K562 (cell line): ENCODE data around the gene ANXA4. TPM values are rescaled to one million over a fixed set of nuclear protein-coding genes. Genes with fewer than 3 reads are reported as not detected.
A peak's percentile ranks its signal among the peaks of the same experiment; 100 is the strongest.

Source experiments
- ATAC-seq: fragments of 200-7000 bp; cut with Tn5 transposase; 3 replicates; pipeline ENCODE4 v1.9.1; 2020; ENCODE audit warnings: moderate library complexity
- BruUV-seq: library from RNA; stranded (reverse); fragments of 400-500 nt; replicated peaks from 2 replicates; lab custom pipeline; 2021; lab: Mats Ljungman, UMichigan
- CTCF ChIA-PET: fragments of 300-600 bp; formaldehyde crosslinking; extraction: SDS; loops from one replicate; lab custom pipeline; 2021; ENCODE audit warnings: low intra/inter-chr PET ratio; lab: Yijun Ruan, JAX
- POLR2A ChIA-PET: fragments of 300-600, 350-650 bp; sonication (Branson Sonifier 250); formaldehyde crosslinking; extraction: SDS; loops from one replicate; lab custom pipeline; 2021; ENCODE audit warnings: antibody characterized with exemption, inconsistent platforms; lab: Yijun Ruan, JAX
- DNase-seq, 4 experiments: peaks; one replicate each; pipeline versions ENCODE4 v3.0.0 to v3.0.0-alpha.2; 2011 to 2018; ENCODE audit warnings: low spot score in 3 of 4, mixed read lengths in 3 of 4; ENCODE audit errors: extremely low read depth in 1 of 4
- FAIRE-seq: peaks from 2 replicates; lab custom pipeline; 2011; peaks lifted over from hg19 to GRCh38; lab: Jason Lieb, UNC
- H2AFZ ChIP-seq: 2 replicates; pipeline ENCODE4 v1.6.0; 2011; ENCODE audit warnings: low read depth, low read length, control low read depth, inconsistent platforms
- H3K27ac ChIP-seq: fragments of 200-600 bp; 3 replicates; pipeline ENCODE4 v1.8.0; 2011; ENCODE audit warnings: low read depth, mild to moderate bottlenecking, control low read depth, inconsistent platforms, low read length, moderate library complexity, mixed read lengths; ENCODE audit errors: extremely low read depth
- H3K27me3 ChIP-seq, 2 experiments: fragments of 300-600 bp in 1 of 2; 2 replicates in 1 of 2; 3 replicates in 1 of 2; pipeline versions ENCODE4 v1.6.0 to v1.8.0; 2011; ENCODE audit warnings: inconsistent platforms in 2 of 2, low read length in 2 of 2, mild to moderate bottlenecking in 1 of 2, mixed read lengths in 1 of 2, moderate library complexity in 1 of 2; ENCODE audit not compliant: control insufficient read depth in 2 of 2, insufficient read depth in 2 of 2
- H3K36me3 ChIP-seq: fragments of 300-600 bp; 3 replicates; pipeline ENCODE4 v1.8.0; 2011; ENCODE audit warnings: mild to moderate bottlenecking, low read length, inconsistent platforms; ENCODE audit not compliant: control insufficient read depth, insufficient read depth
- H3K4me1 ChIP-seq, 2 experiments: fragments of 200-600 bp in 1 of 2; replicated peaks in 1 of 2; 2 replicates in 1 of 2; 3 replicates in 1 of 2; pipeline versions ENCODE4 v1.5.1 to v1.8.0; 2011; ENCODE audit warnings: inconsistent platforms in 2 of 2, low read length in 2 of 2, mild to moderate bottlenecking in 1 of 2, mixed read lengths in 1 of 2, moderate library complexity in 1 of 2; ENCODE audit not compliant: control insufficient read depth in 2 of 2, insufficient read depth in 2 of 2
- H3K4me2 ChIP-seq: 2 replicates; pipeline ENCODE4 v1.6.1; 2011; ENCODE audit warnings: low read length, control low read depth, inconsistent platforms, mixed read lengths; ENCODE audit not compliant: insufficient read depth
- H3K4me3 ChIP-seq: fragments of 200-600 bp; sonication (generic), shearing (Covaris generic); 2 replicates; pipeline ENCODE4 v1.5.1; 2016; ENCODE audit warnings: control low read depth, inconsistent platforms
- H3K79me2 ChIP-seq: fragments of 200-600 bp; 3 replicates; pipeline ENCODE4 v1.8.0; 2011; ENCODE audit warnings: low read length, inconsistent platforms; ENCODE audit not compliant: control insufficient read depth, insufficient read depth
- H3K9ac ChIP-seq, 2 experiments: 2 replicates each; pipeline versions ENCODE4 v1.6.0 to v1.6.1; 2011; ENCODE audit warnings: low read depth in 2 of 2, low read length in 2 of 2, control low read depth in 1 of 2, inconsistent platforms in 1 of 2, mild to moderate bottlenecking in 1 of 2, mixed read lengths in 1 of 2; ENCODE audit not compliant: insufficient read depth in 1 of 2
- H3K9me1 ChIP-seq: one replicate; pipeline ENCODE4 v1.6.0; 2011; ENCODE audit warnings: inconsistent platforms, mild to moderate bottlenecking, low read length, moderate library complexity; ENCODE audit not compliant: control insufficient read depth, insufficient read depth
- H3K9me3 ChIP-seq: replicated peaks from 2 replicates; pipeline ENCODE4 v1.5.1; 2011; ENCODE audit warnings: low read depth, low read length, inconsistent platforms; ENCODE audit not compliant: control insufficient read depth, insufficient read depth
- H4K20me1 ChIP-seq: replicated peaks from 2 replicates; pipeline ENCODE4 v1.6.1; 2011; ENCODE audit warnings: low read length, inconsistent platforms, mixed read lengths; ENCODE audit not compliant: control insufficient read depth, insufficient read depth
- CUX1 ChIP-seq: fragments of 200-800 bp; sonication (Bioruptor generic); IDR thresholded peaks from 2 replicates; pipeline ENCODE4 v1.6.1; 2016; ENCODE audit warnings: missing genetic modification characterization, missing compliant biosample characterization
- ELK1 ChIP-seq: sonication (generic); formaldehyde crosslinking; IDR thresholded peaks from 2 replicates; pipeline ENCODE4 v1.8.1; 2022; ENCODE audit warnings: missing genetic modification reagents
- HCFC1 ChIP-seq: IDR thresholded peaks from 2 replicates; pipeline ENCODE4 v1.6.1; 2012; ENCODE audit warnings: low read depth, low read length, improper control_type of control experiment
- HNRNPK ChIP-seq: fragments of 200-400 bp; formaldehyde crosslinking; IDR thresholded peaks from one replicate; pipeline ENCODE4 v1.6.1; 2018; ENCODE audit warnings: mild to moderate bottlenecking, low read depth, low read length; ENCODE audit not compliant: poor library complexity, severe bottlenecking
- JUN ChIP-seq, 2 experiments: sonication (generic) in 1 of 2; formaldehyde crosslinking in 1 of 2; IDR thresholded peaks; 2 replicates each; pipeline versions ENCODE4 v1.6.1 to v1.8.0; 2012 to 2022; ENCODE audit warnings: borderline replicate concordance in 2 of 2, mild to moderate bottlenecking in 2 of 2, improper control_type of control experiment in 1 of 2, low read depth in 1 of 2, low read length in 1 of 2, missing genetic modification reagents in 1 of 2
- MEIS2 ChIP-seq: fragments of 450-650 bp; IDR thresholded peaks from 2 replicates; pipeline ENCODE4 v1.6.1; 2014; ENCODE audit warnings: mild to moderate bottlenecking; ENCODE audit not compliant: partially characterized antibody
- NFRKB ChIP-seq: fragments of 450-650 bp; IDR thresholded peaks from 2 replicates; pipeline ENCODE4 v1.6.1; 2016; ENCODE audit warnings: low read depth
- PHF8 ChIP-seq: fragments of 200-600 bp; sonication (generic); IDR thresholded peaks from 2 replicates; pipeline ENCODE4 v1.6.1; 2012; ENCODE audit warnings: mixed run types, mild to moderate bottlenecking, inconsistent platforms, low read length, moderate library complexity, borderline replicate concordance
- PRDM10 ChIP-seq: fragments of 450-650 bp; IDR thresholded peaks from 2 replicates; pipeline ENCODE4 v1.6.1; 2018; ENCODE audit not compliant: partially characterized antibody
- ZNF253 ChIP-seq: fragments of 250-450 bp; sonication (Bioruptor Pico); conservative IDR thresholded peaks from 2 replicates; pipeline ENCODE4 v1.6.1; 2021; ENCODE audit warnings: mild to moderate bottlenecking
- WGBS: fragments of 100-300 bp; shearing (Covaris generic); methylation state at CpG from one replicate; pipeline ENCODE4 v1.1.6; 2016; ENCODE audit warnings: low coverage, mixed read lengths; ENCODE audit not compliant: insufficient coverage; ENCODE audit errors: missing lambda C conversion rate; 5-methylcytosine and 5-hydroxymethylcytosine counted together
- in situ Hi-C: fragments of 300-500 bp; cut with MboI; formaldehyde crosslinking; loops from 4 replicates; pipeline ENCODE4 v1.15.0; 2018; ENCODE audit warnings: inconsistent platforms, mixed read lengths
- intact Hi-C: fragments of 100-400 bp; cut with micrococcal nuclease; formaldehyde crosslinking; loops from 2 replicates; pipeline ENCODE4 v1.14.2; 2022
- polyA plus RNA-seq, 8 experiments: library from polyadenylated mRNA; depleted of rRNA in 4 of 8; stranded (reverse) in 5 of 8; unstranded in 3 of 8; fragments of >200 nt; fragmentation: Nextera tagmentation in 2 of 8; fragmentation: Illumina TruSeq in 1 of 8; extraction: Ambion mirVana in 2 of 8; extraction: Trizol in 1 of 8; gene quantifications; 2 replicates each; pipeline versions ENCODE4 v1.2.1 to v1.2.3, GENCODE V29; 2011 to 2014; ENCODE audit warnings: inconsistent platforms in 1 of 8, missing spikeins in 1 of 8
- total RNA-seq, 7 experiments: library from RNA; depleted of rRNA in 6 of 7; stranded (reverse); fragments of >200 nt in 6 of 7; fragmentation: Illumina TruSeq in 2 of 7; extraction: Trizol in 2 of 7; gene quantifications; 2 replicates each; pipeline versions ENCODE4 v1.2.1 to v1.2.3, GENCODE V29; 2011 to 2021; ENCODE audit warnings: low replicate concordance in 1 of 7

The ANXA4 gene
- total and polyA plus RNA-seq, 9 of the 15 experiments (the other 6 are each of a cell fraction or from before 2014, with no cell fraction given): 3.4 to 13.6 (median 11.6) TPM

GRCh38 chr2:69779258-69780001 is 37.5 kb downstream of the ANXA4 start:
- CTCF ChIA-PET: no interaction called here
- Histone ChIP-seq H3K27ac (no peak overlapping the region), H3K4me2 (no peak overlapping the region), H2AFZ (no peak overlapping the region), H3K36me3 (no peaks in the 10 kb centered on the region), H3K9ac (no peak overlapping the region), H3K27me3 (no peaks in the 10 kb centered on the region), H4K20me1 (no peaks in the 10 kb centered on the region), H3K9me3 (no peaks in the 10 kb centered on the region), H3K4me3 (no peak overlapping the region), H3K9me1 (no peaks in the 10 kb centered on the region), H3K4me1 (peaks cover 0 to 16% of the 10 kb centered on the region in 2 experiments; a peak in 3 of 5 replicates), H3K79me2 (no peaks in the 10 kb centered on the region)
- BruUV-seq: no TSS peak
- peak in 3 of 4 experiments; percentile 27 to 58 (median 54) for DNase-seq
- peak; percentile 76 for ATAC-seq
- intact Hi-C loops (no loop called here), in situ Hi-C loops (no loop called here)
- 26% methylated on average over 5 of the region's 5 CpGs for WGBS
- POLR2A ChIA-PET: interaction anchor here (0.5 to 2.6 kb wide), 5 partner anchors 11 to 66 kb away, joined by 3 to 11 read pairs (median 3); partner anchors contain the start of gene ANXA4
- peak; percentile 23 for FAIRE-seq
- no peak for TF ChIP-seq ZNF253 (CRISPR knock-in tag)
- no peak for TF ChIP-seq NFRKB
- TF ChIP-seq CUX1 (CRISPR knock-in tag): no peak
- TF ChIP-seq ELK1 (CRISPR knock-in tag): no peak
- no peak for TF ChIP-seq HNRNPK
- TF ChIP-seq MEIS2: peak; percentile 93
- TF ChIP-seq HCFC1: no peak
- TF ChIP-seq PRDM10: no peak
- peak; percentile 66; the same call in 1 of the 2 replicates for TF ChIP-seq JUN (IDR thresholded peaks at IDR 0.05; ENCODE audit: borderline replicate concordance, low read depth, low read length)
- no peak for TF ChIP-seq JUN (CRISPR knock-in tag; IDR thresholded peaks at IDR 0.05; ENCODE audit: borderline replicate concordance)
- TF ChIP-seq PHF8: no peak
